ENCODE data around the gene JAML.

JAML gene

GRCh38 chr11:118239509-118240205 lies 14.8 kb upstream of the JAML start:
- DNase-seq = no peak

GRCh38 chr11:118238929-118239328 lies 14.1 kb upstream of the JAML start:
- DNase-seq = peak; percentile 74

- DNase-seq = peak; percentile 76
Measured at GRCh38 chr11:118238421-118238820, 13.6 kb upstream of the JAML start.

DNA sequence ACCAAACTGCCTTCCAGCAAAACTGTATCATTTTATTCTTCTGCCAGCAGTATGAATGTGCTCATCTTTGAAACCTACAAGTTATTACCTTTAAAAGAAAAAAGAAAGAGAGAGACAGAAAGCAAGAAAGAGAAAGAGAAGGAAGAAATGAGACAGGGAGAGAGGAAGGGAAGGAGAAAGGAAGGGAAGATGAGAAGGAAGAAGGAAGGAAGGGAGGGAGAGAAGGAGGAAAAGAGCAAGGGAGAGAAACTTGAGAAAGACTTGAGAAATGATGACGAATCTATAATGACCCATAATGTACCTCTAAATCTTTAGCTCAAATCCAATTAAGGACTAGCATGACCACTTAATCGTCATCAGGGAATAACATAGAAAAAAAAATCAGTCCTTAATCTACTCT lies 11.4 kb upstream of the JAML start:
- no peak for DNase-seq

DNA sequence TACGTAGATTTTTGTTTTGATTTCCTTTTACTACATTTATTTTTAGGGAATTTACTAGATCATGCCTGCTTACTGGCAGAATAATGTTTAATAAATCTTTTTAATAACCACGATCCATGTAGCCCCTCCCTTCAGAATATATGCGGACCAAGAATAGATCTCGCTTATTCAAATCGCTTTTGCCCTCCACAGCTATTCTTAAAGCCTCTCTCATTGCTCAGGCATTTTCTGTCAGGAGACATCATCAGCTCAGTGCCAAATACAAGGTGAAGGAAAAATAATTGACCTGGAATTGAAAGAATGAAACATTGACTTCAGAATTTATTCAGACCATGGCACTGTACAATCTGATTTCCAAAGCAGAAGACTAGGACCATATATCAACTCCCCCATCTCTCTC lies 10.0 kb upstream of the JAML start:
- DNase-seq = no peak

GRCh38 chr11:118233850-118234249 lies 9.0 kb upstream of the JAML start:
- no peak for DNase-seq

- DNase-seq = no peak
Measured at GRCh38 chr11:118233377-118233776, 8.6 kb upstream of the JAML start.

DNA sequence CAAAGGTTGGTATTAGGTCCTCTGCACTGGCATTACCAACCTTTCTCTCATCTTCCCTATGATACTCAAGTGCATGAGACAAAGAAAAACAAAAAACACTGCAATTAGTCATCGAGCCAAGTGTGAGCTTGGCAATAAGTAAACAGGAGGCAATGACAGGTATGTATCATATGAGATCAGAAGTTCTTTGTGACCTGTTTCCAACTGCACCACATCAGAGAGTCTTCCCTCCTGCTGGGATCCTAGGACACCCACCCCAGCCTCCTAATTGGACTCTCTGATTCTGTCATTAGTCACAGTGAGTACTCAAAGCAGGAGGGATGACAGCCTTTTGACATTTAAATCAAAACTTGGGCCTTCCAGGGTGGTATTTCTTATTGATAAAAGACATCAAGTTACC lies 7.8 kb upstream of the JAML start:
- no peak for DNase-seq

DNA sequence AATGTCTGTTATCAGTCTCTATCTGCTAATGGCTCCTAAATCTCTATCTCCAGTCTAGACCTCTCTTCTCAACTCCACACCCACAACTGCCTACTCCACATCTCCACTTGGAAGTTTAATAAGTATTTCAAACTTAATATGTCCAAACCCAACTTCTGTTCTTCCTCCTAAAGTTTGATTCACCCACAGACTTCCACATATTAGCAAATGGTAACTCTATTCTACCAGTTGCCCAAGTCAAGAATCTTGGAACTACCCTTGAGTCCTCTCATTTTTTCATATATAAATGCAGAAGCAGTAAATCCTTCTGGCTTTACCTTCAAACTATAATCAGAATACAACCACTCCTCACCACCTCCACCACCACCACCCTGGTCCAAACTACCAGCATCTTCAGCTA lies 6.7 kb upstream of the JAML start:
- DNase-seq = no peak

GRCh38 chr11:118230088-118230487 lies 5.3 kb upstream of the JAML start:
- no peak for DNase-seq

DNA sequence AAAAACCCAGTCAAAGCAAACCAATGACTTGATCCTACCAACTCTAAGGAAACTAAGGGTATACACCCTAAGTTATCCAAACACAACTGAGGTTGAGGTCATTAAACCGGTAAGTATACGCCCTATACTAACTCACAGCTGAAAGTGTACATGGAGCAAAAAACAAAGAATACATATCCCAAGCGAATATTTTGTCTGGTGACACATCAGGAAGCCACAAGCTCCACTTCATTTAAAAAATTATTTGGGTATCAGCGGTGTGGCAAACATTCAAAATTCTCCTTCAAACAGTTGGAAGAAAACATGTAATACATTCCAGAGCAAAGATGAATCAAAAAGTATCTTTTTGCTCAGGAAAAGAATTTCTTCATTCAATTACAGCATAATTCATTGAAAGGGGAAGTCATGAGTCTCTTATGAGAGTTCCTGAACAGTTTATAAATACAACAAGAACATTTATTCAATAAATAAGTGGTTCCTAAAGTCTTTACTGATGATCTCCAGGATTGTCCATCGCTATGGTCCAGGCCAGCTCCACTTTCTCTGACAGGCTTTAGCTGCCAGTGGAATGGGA lies 4.5 kb upstream of the JAML start:
- DNase-seq = peak; percentile 59

- DNase-seq = peak; percentile 96
Measured at GRCh38 chr11:118227865-118228785, 3.3 kb upstream of the JAML start.

DNA sequence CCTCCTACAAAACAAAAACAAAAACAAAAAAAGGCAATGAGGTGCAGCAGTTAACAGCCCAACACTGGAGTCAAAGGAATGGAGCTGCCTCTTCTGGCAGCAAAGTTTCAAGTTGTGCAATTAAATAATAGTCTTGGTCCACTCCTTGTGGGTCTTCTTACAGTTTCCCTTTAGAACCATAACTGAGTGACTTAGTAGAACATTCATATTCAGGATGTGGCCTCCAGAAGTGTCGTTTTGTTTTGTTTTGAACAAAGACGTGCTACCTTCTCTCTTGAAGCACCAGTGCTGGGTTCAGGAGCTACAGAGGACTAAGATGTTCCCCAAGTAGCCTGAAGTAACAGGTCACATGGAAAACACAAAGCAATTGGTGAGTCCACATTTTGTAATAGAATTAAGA lies 2.0 kb upstream of the JAML start:
- no peak for DNase-seq

GRCh38 chr11:118226296-118226695 lies 1.5 kb upstream of the JAML start:
- no peak for DNase-seq

- DNase-seq = no peak
Measured at GRCh38 chr11:118223992-118224391, 819 bp downstream of the JAML start.

DNA sequence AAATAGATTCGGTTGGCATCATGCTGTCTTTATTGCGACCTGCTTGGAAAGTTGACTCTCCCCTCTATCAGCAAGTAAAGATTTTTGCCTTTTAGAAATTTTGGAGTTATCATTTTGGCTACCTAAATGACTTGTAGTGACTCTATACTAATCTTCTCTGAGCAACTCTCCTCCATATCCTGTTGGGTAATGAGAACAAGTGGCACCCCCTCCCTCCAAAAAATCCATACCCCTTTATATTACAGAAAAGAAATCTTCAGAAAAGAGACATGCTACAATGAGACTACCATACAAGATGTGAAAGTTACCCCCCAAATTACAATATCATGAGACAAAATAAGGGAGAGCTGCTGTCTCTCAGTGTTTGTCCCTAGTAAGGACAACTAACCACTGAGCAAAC lies 1.2 kb downstream of the JAML start:
- DNase-seq = no peak

- no peak for DNase-seq
Measured at GRCh38 chr11:118222437-118222836, 2.4 kb downstream of the JAML start.

- DNase-seq = no peak
Measured at GRCh38 chr11:118221419-118221818, 3.4 kb downstream of the JAML start.

DNA sequence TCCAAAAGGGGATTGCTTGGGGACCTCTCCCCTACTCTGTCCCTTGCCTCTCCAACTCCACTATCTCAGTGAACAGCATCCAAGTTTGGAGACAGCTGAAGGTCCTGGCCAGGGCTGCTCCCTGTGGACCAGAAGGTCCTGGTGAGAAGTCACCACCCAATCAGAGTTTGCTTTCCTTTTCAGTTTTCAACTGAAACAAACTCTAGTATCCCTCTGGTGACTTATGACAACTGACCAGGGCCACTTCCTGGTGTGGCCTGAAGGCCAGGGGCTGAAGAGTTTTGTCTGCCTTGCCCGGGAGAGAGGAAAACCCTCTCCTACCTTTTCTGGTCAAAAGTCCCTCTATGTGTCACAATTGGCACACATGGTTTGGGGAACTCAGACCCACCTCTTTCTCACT lies 5.1 kb downstream of the JAML start:
- no peak for DNase-seq

DNA sequence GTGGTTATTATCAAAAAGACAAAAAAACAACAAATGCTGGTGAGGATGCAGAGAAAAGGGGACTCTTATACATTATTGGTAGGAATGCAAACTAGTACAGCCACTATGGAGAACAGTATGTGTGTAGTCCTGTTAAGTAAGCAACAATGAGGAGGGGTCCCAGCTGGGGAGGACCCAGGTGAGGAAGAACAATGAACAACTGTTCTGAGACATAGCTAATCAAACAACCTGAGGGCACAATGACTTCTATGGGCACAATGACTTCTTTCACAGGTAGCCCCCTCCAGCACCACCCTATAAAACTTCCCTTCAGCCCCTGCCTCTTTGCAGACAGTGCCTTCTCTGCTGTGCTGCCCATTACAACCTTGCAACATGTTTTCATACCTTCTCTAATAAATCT lies 5.6 kb downstream of the JAML start:
- DNase-seq = no peak

GRCh38 chr11:118217575-118217974 lies 7.2 kb downstream of the JAML start:
- DNase-seq = no peak

- DNase-seq = no peak
Measured at GRCh38 chr11:118216621-118217481, 8.0 kb downstream of the JAML start.

- DNase-seq = no peak
Measured at GRCh38 chr11:118215765-118216164, 9.0 kb downstream of the JAML start.

Data from GF-D8 (cell line).